ENCODE results near the gene PRDM5.

The PRDM5 gene

DNA sequence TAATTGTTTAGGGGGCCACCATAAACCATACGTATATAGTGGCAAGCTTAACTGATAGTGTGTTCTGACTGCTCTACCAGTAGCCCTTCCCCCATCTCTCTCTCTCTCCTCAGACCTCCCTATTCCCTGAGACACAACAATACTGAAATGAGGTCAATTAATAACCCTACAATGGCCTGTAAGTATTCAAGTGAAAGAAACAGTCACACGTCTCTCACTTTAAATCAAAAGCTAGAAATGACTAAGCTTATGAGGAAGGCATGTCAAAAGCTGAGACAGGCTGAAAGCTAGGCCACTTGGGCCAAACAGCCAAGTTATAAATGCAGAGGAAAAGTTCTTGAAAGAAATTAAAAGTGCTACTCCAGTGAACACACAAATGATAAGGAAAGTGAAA lies 78.0 kb downstream of the PRDM5 start:
- no peak overlapping the region for H3K4me3 ChIP-seq (ENCODE audit: low read depth, low read length)
- TF ChIP-seq MYC (IDR thresholded peaks at IDR 0.05; ENCODE audit: low read depth, low read length) (no peak), POLR2A (IDR thresholded peaks at IDR 0.05; ENCODE audit: extremely low read depth, insufficient read length) (no peak)
- TF ChIP-seq, protein P1, sequence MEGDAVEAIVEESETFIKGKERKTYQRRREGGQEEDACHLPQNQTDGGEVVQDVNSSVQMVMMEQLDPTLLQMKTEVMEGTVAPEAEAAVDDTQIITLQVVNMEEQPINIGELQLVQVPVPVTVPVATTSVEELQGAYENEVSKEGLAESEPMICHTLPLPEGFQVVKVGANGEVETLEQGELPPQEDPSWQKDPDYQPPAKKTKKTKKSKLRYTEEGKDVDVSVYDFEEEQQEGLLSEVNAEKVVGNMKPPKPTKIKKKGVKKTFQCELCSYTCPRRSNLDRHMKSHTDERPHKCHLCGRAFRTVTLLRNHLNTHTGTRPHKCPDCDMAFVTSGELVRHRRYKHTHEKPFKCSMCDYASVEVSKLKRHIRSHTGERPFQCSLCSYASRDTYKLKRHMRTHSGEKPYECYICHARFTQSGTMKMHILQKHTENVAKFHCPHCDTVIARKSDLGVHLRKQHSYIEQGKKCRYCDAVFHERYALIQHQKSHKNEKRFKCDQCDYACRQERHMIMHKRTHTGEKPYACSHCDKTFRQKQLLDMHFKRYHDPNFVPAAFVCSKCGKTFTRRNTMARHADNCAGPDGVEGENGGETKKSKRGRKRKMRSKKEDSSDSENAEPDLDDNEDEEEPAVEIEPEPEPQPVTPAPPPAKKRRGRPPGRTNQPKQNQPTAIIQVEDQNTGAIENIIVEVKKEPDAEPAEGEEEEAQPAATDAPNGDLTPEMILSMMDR (IDR thresholded peaks at IDR 0.05; ENCODE audit: low read depth, low read length), result no peak
- TF ChIP-seq, protein P2, sequence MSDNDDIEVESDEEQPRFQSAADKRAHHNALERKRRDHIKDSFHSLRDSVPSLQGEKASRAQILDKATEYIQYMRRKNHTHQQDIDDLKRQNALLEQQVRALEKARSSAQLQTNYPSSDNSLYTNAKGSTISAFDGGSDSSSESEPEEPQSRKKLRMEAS (IDR thresholded peaks at IDR 0.05; ENCODE audit: low read depth, low read length), result no peak
- no peak for DNase-seq (ENCODE audit: low read depth)

DNA sequence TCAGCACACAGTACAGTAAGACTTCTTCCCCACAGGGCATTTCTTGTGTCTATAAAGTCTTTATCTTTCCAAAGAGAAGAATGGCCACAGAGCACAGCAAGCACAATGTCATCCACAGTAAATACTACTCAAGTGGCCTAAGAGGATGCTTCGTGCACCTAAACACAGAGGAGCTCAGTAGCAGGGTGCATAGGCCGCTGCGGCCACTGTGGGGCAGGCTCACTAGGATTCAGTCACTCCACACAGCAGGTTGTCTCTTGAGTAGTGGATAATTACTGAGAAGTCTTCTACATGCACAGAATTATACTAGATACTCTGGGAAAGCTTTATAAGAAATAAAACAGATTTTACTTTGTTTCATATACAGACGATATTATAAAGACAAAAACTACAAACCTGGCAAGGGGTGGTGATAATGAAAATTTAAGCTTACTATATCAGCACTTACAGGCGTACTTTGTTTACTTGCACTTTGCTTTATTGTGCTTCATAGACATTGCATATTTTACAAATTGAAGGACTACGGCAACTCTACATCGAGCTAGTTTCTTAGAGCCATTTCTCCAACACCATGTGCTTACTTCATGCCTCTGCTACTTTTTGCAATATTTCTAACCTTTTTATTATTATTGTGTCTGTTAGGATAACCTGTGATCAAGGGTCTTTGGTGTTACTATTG lies 78.5 kb downstream of the PRDM5 start:
- peak; percentile 16 for DNase-seq (ENCODE audit: low read depth)
- H3K4me3 ChIP-seq (ENCODE audit: low read depth, low read length), result no peak overlapping the region
- TF ChIP-seq MYC (IDR thresholded peaks at IDR 0.05; ENCODE audit: low read depth, low read length), result no peak
- TF ChIP-seq, protein P1 (IDR thresholded peaks at IDR 0.05; ENCODE audit: low read depth, low read length), result peak; percentile 14

DNA sequence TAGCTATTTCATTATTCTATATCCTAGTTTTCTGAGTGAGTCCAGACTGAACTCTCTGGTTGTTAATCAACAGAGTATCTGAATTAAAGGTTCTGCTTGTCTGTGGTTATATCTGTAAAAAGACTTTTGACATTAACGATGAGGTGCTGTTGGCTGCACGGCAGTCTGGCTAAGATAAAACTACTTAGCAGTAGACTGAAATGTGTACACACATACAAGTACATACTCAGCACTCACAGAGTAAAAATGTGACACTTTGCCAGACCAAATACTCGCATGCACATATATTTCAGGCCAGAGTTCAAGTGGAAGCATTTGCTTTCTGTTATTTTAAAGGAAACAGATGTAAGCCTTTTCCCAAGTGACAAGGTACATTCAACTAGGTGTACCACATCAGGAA lies 80.5 kb downstream of the PRDM5 start:
- H3K4me3 ChIP-seq (ENCODE audit: low read depth, low read length), result no peak overlapping the region
- no peak for TF ChIP-seq MYC (IDR thresholded peaks at IDR 0.05; ENCODE audit: low read depth, low read length)
- TF ChIP-seq, protein P1 (IDR thresholded peaks at IDR 0.05; ENCODE audit: low read depth, low read length), result no peak
- TF ChIP-seq, protein P2 (IDR thresholded peaks at IDR 0.05; ENCODE audit: low read depth, low read length), result no peak
- TF ChIP-seq POLR2A (IDR thresholded peaks at IDR 0.05; ENCODE audit: extremely low read depth, insufficient read length), result no peak
- no peak for DNase-seq (ENCODE audit: low read depth)

DNA sequence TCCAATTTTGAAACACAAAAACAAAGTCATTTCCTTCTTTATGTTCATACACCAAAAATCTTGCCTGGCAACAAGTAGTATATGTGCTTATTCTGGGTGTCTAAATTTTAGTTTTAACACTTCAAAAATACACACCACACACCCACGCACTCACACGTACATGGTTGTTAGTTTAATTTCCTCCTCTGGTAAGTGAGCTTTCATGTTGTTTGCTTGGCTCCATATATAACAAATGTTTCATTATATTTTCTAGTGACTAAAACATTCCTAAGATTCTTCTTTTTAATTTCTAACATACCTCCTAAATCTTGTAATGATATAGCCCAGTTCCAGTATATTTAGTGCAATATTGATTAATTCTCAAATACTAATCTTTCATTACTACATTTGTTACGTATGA lies 80.9 kb downstream of the PRDM5 start:
- no peak for DNase-seq (ENCODE audit: low read depth)
- TF ChIP-seq, protein P2 (IDR thresholded peaks at IDR 0.05; ENCODE audit: low read depth, low read length), result no peak
- TF ChIP-seq MYC (IDR thresholded peaks at IDR 0.05; ENCODE audit: low read depth, low read length) (no peak), POLR2A (IDR thresholded peaks at IDR 0.05; ENCODE audit: extremely low read depth, insufficient read length) (no peak)
- TF ChIP-seq, protein P1 (IDR thresholded peaks at IDR 0.05; ENCODE audit: low read depth, low read length), result no peak
- no peak overlapping the region for H3K4me3 ChIP-seq (ENCODE audit: low read depth, low read length)

DNA sequence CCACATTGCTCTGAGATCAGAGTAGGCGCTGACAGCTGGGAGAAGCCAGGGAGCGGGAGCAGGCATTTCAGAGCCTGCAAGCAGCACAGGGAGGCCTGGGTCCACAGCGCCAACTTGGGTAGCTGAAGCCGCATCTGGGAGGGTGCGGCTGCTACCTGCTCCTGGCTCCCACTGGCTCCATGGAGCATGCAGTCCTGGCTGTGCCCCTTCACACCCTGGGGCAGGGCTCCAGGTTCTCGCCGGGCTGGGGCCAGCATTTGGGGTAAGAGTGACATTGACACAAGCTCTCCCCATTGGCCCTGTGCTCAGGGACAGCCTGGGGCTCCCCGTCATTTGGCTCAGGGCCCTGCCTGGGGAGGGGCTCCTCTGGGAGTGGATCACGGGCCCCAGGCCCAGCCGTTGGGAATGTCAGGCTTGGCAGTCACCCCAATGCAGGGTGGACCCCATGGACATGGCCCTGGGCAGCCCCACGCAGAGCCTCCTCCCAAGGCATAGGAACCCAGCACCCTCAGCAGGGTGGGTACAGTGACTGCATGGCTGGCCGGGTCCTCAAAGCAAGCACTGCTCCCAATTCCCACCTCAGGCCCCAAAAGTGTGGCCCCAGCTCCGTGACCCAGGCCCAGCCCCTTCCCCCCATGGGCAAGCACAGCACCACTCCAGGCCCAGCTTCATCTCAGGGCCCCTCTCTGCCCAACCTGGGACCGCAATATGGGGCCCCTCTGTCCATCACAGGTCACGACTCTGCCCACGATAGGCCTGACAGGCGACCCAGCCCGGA lies 82.4 kb downstream of the PRDM5 start:
- no peak overlapping the region for H3K4me3 ChIP-seq (ENCODE audit: low read depth, low read length)
- TF ChIP-seq, protein P1 (IDR thresholded peaks at IDR 0.05; ENCODE audit: low read depth, low read length), result no peak
- TF ChIP-seq, protein P2 (IDR thresholded peaks at IDR 0.05; ENCODE audit: low read depth, low read length), result no peak
- TF ChIP-seq MYC (IDR thresholded peaks at IDR 0.05; ENCODE audit: low read depth, low read length), result no peak
- TF ChIP-seq POLR2A (IDR thresholded peaks at IDR 0.05; ENCODE audit: extremely low read depth, insufficient read length), result no peak
- no peak for DNase-seq (ENCODE audit: low read depth)

All from NB4 (cell line).